PFSK-1 (cell line): ENCODE measurements around the gene THYN1.

ENCODE experiments used
- POLR2AphosphoS5 ChIP-seq: IDR thresholded peaks from 2 replicates; pipeline ENCODE4 v1.6.1; 2012; ENCODE audit warnings: low read depth, mild to moderate bottlenecking, control low read depth, low read length, moderate library complexity
- REST ChIP-seq, 2 experiments: IDR thresholded peaks; 2 replicates each; pipeline versions ENCODE4 v1.6.1 to v1.8.0; 2011 to 2012; ENCODE audit warnings: low read depth in 2 of 2, low read length in 2 of 2, control low read depth in 1 of 2, inconsistent platforms in 1 of 2, mild to moderate bottlenecking in 1 of 2, moderate library complexity in 1 of 2; ENCODE audit not compliant: insufficient read depth in 1 of 2

- TF ChIP-seq REST (IDR thresholded peaks at IDR 0.05; ENCODE audit: insufficient read depth in 1 of 2, low read depth in 2 of 2, low read length in 2 of 2) (no peak), POLR2AphosphoS5 (no peak)
Measured at GRCh38 chr11:134254433-134255183, 1.5 kb upstream of the THYN1 start.
